GM12891 (cell line): ENCODE results near the gene SOAT2.

Source experiments
- POLR2A ChIP-seq: IDR thresholded peaks from 2 replicates; pipeline ENCODE4 v1.6.1; 2011; ENCODE audit warnings: low read depth, low read length, control low read depth
- SPI1 ChIP-seq: IDR thresholded peaks from 2 replicates; pipeline ENCODE4 v1.6.1; 2011; ENCODE audit warnings: low read depth, low read length, control low read depth
- TAF1 ChIP-seq: IDR thresholded peaks from 2 replicates; pipeline ENCODE4 v1.6.1; 2011; ENCODE audit warnings: low read depth, low read length, control low read depth

- TF ChIP-seq POLR2A (no peak), SPI1 (no peak), TAF1 (no peak)
These were observed 15.5 kb downstream of the SOAT2 start for GRCh38 chr12:53118751-53119300.
